ENCODE results near the gene WNT16.

- TF ChIP-seq EZH2 (IDR thresholded peaks at IDR 0.05) (no peak), POLR2AphosphoS5 (IDR thresholded peaks at IDR 0.05; ENCODE audit: borderline replicate concordance, low read depth, low read length) (no peak)
These were observed 26.5 kb upstream of the WNT16 start for GRCh38 chr7:121302214-121302745.
